GM21447 (cell line): ENCODE data around the gene RTN1.

Source experiments
- ATAC-seq: cut with Tn5 transposase; IDR thresholded peaks from one replicate; pipeline ENCODE4 v1.9.1; 2021; ENCODE audit not compliant: unreplicated experiment

RTN1 gene

GRCh38 chr14:59852350-59852749 is 18.2 kb downstream of the RTN1 start:
- no peak for ATAC-seq

DNA sequence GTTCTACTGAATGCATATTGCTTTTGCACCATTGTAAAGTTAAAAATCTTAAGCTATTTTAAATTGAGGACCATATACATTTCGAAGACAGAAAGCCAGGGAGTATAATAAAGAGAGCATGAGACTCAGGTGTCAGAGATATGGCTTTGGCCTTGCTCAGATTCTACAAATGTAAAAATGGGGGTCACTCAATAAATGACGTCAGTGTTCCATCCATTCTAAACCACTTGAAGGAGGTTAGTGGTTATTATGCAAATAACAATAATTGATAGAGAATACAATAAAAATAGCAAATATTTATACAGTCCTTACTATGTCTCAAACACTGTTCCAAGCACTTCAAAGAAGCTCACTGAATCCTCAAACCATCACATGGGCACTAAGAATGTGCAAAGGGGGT is 20.1 kb downstream of the RTN1 start:
- ATAC-seq = no peak

- no peak for ATAC-seq
These were observed 21.0 kb downstream of the RTN1 start for GRCh38 chr14:59849411-59850130.

GRCh38 chr14:59848671-59849070 is 21.9 kb downstream of the RTN1 start:
- no peak for ATAC-seq

GRCh38 chr14:59847711-59848110 is 22.9 kb downstream of the RTN1 start:
- no peak for ATAC-seq

GRCh38 chr14:59846595-59846994 is 24.0 kb downstream of the RTN1 start:
- ATAC-seq = no peak

GRCh38 chr14:59845245-59845644 is 25.3 kb downstream of the RTN1 start:
- ATAC-seq = no peak

DNA sequence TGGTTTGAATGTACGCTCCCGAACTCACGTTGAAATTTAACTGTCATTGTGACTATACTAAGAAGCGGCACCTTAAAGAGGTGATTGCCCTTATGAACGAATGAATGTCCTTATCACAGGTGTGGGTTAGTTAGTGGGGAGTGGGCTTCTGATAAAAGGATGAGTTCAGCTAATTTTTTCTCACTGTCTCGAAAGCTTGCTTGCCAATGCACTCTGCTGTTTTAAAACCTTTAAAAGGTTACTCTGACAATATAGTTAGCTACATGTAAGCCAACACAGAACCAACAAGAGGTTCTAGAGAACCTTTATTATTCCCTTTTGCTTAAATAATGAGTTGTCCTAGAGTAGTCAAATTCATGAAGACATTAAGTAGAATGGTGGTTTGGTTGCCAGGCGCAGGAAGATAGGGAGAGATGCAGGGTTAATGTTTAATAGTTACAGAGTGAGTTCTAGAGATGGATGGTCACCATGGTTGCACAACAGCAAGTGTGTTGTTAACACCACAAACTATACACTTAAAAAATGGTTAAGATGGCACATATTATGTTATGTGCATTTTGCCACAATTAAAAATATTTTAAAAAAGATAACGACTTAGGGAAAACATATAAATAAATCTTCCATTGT is 26.3 kb downstream of the RTN1 start:
- no peak for ATAC-seq

- no peak for ATAC-seq
These were observed 34.5 kb downstream of the RTN1 start for GRCh38 chr14:59836116-59836515.

- no peak for ATAC-seq
These were observed 37.8 kb downstream of the RTN1 start for GRCh38 chr14:59832653-59833294.

GRCh38 chr14:59831121-59831730 is 39.4 kb downstream of the RTN1 start:
- no peak for ATAC-seq

DNA sequence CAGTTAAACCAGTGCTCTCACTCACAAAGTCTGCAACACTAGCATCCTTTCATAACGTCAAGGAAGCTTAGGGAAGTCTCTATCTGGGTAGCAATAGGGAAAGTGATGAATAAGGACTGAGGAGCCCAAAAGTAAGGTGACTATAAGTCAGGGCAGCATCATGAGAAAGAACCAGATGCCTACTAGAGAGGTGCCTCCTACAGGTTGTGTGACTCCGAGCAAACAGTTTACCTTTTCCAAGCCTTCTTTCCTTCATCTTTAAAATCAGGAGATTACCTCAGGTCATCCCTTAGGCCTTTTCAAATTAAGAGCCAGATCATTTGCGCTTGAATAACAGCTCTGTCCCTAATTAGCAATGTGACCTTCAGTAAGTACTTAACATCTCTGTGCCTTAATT is 40.2 kb downstream of the RTN1 start:
- ATAC-seq = no peak

DNA sequence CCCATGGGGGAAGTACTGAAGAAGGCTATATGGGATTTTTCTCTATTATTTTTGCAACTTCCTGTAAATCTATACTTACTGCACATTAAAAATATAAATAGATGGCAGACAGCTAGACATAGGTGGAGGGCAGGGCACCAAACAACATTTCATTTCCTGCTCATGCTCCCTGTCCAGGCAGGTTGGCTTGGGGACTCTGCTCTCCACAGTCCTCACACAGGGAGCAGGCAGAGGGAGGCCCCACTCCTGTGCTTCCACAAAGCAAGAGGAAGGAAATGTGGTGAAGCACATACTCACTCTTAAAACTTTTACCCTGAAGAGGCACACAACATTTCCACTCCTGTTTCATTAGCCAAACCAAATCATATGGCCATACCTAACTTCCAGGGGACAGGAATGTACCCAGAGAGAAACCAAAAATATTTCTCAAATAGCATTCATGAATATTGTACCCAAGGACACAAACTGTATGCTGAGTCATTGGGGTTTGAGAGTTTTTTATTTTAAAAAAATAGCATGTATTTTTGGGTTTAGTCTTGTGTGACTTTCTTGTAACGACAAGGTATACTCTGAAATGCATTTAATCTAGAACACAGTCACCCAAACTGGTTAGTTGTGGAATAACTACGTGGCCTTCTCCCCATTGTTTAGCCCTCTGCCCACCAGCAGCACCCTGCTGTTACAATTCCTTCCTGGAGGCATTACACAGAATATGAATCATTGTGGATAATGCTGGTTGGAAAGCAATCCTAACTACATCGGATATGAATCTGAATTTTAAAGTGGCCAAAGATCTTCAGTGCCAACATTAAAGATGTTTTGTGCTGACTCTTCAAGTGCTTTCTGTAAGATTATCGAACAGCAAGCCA is 40.9 kb downstream of the RTN1 start:
- ATAC-seq = no peak

DNA sequence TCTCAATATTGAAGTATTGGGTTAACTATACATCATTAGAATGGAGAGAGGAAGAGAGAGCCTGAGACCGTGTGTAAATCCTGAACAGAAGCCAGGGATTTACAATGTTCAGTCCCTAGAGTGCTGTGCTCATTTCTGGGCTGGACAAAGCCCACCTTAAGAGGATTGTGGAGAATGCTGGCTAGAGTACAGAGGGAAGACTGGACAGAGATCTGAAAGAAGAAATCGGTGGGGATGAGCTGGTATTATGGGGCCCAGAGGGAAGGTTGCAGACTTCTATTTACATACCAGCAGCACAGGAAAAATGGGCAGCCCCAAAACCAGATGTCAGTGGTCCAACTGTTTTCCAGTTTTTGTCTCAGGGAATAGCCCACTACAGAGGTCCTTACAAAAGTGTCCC is 42.3 kb downstream of the RTN1 start:
- no peak for ATAC-seq

GRCh38 chr14:59827401-59827800 is 43.2 kb downstream of the RTN1 start:
- no peak for ATAC-seq

GRCh38 chr14:59826150-59826549 is 44.4 kb downstream of the RTN1 start:
- no peak for ATAC-seq

DNA sequence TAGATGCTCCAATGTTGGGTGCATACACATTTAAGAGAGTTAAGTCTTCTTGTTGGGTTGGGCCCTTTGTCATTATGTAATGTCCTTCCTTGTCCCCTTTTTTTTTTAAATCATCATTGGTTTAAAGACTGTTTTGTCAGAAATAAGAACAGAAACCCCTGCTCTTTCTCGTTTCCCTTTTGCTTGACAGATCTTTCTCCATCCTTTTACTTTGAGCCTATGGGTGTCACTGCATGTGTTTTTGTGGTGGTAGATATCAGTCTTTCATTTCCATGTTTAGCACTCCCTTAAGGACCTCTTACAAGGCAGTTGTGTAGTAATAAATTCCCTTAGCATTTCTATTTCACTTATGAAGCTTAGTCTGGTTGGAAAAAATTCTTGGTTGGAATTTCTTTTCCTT is 47.4 kb downstream of the RTN1 start:
- no peak for ATAC-seq

DNA sequence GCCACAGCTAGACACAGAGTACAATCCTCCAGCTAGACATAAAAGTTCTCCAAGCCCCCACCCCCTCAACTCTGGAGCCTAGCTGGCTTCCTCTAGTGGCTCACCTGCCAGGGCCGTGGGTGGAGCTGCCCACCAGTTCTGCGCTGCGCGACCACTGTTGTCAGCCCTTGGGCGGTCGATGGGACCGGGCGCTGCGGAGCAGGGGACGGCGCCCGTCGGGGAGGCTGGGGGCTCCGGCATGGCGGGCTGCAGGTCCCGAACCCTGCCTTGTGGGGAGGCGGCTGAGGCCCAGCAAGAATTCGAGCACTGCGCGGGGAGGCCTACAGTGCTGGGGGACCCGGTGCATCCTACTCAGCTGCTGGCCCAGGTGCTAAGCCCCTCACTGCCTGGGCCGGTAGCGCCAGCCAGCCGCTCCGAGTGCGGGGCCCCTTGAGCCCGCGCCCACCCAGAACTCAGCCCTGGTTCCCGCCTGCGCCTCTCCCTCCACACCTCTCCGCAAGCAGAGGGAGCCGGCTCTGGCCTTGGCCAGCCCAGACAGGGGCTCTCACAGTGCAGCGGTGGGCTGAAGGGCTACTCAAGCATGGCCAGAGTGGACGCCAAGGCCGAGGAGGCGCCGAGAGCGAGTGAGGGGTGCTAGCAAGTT is 51.0 kb downstream of the RTN1 start:
- ATAC-seq = no peak

- no peak for ATAC-seq
These were observed 53.6 kb downstream of the RTN1 start for GRCh38 chr14:59816941-59817340.

GRCh38 chr14:59814988-59815387 is 55.6 kb downstream of the RTN1 start:
- no peak for ATAC-seq

DNA sequence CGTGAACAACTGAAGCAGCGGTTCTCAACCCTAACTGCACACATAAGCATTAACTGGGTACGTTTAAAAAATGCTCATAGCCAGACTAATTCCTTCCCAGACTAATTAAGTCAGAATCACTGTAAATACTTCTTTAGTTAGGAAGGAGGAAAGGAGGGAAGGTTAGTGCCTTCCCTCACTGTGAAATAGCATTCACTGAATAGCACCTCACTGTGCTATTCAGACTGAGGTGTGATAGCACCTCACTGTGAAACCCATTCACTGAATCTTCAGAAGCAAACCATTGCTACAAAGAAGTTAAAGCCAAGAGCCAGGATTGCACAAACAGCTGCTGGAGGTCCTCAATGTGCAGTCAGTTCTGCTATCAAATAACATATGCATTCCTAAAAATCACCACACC is 58.8 kb downstream of the RTN1 start:
- ATAC-seq = no peak
